Uterus (tissue), 2 donors: ENCODE measurements around the gene NELL2.

Experiments used
- POLR2A ChIP-seq, 2 donors: fragments of 450-650 bp; IDR thresholded peaks; one replicate each; pipeline ENCODE4 v1.6.1; 2016; ENCODE audit warnings: antibody characterized with exemption in 2 of 2, mild to moderate bottlenecking in 1 of 2, moderate library complexity in 1 of 2
- TF ChIP-seq, protein P1 (sequence below), 4 experiments: fragments of 200-600 bp in 2 of 4; fragments of 450-650 bp in 2 of 4; sonication (generic) in 2 of 4; IDR thresholded peaks; one replicate each; pipeline ENCODE4 v1.5.1; 2016 to 2019; ENCODE audit warnings: antibody characterized with exemption in 4 of 4, mild to moderate bottlenecking in 2 of 4, moderate library complexity in 1 of 4

DNA sequence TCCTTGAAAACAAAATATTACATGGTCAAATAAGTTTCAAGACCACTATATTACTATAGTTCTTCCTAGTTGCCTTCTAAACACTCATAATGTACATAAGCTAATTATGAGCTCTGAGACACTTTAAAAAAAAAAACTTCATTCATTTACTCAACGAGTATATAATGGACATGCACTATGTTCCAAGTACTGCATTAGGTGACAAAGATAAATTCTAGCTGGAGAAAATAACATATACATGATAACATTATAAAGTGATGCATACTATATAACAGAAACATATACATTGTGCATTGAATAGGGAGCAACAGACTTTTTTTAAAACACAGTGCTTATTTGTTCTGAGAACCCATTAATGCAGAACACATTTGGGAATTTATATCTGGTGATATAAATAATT is 202.3 kb downstream of the NELL2 start:
- TF ChIP-seq, protein P1, sequence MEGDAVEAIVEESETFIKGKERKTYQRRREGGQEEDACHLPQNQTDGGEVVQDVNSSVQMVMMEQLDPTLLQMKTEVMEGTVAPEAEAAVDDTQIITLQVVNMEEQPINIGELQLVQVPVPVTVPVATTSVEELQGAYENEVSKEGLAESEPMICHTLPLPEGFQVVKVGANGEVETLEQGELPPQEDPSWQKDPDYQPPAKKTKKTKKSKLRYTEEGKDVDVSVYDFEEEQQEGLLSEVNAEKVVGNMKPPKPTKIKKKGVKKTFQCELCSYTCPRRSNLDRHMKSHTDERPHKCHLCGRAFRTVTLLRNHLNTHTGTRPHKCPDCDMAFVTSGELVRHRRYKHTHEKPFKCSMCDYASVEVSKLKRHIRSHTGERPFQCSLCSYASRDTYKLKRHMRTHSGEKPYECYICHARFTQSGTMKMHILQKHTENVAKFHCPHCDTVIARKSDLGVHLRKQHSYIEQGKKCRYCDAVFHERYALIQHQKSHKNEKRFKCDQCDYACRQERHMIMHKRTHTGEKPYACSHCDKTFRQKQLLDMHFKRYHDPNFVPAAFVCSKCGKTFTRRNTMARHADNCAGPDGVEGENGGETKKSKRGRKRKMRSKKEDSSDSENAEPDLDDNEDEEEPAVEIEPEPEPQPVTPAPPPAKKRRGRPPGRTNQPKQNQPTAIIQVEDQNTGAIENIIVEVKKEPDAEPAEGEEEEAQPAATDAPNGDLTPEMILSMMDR (IDR thresholded peaks at IDR 0.05), result no peak
- no peak for TF ChIP-seq POLR2A (IDR thresholded peaks at IDR 0.05)
